Neural progenitor cell (in vitro differentiated cells): ENCODE data around the gene CDC42EP4. TPM values are rescaled to one million over a fixed set of nuclear protein-coding genes. Genes with fewer than 3 reads are reported as not detected.
"Not testable (repeated sequence)": the region's sequence is repeated elsewhere in the genome, so short reads cannot be mapped to it uniquely, and the experiment has no call there.

Experiments
- DNase-seq: peaks from one replicate; pipeline ENCODE4 v3.0.0-alpha.2; 2016; ENCODE audit warnings: low spot score
- H2AFZ ChIP-seq: fragments of 200-600 bp; sonication (generic); replicated peaks from 2 replicates; pipeline ENCODE4 v1.6.1; 2016; ENCODE audit warnings: antibody characterized with exemption
- H3F3A ChIP-seq: fragments of 200-600 bp; sonication (generic); 2 replicates; pipeline ENCODE4 v1.6.1; 2016; ENCODE audit warnings: antibody characterized with exemption, low read depth
- H3K27ac ChIP-seq: fragments of 200-600 bp; sonication (generic); 2 replicates; pipeline ENCODE4 v1.5.1; 2016; ENCODE audit warnings: mild to moderate bottlenecking
- H3K27me3 ChIP-seq: fragments of 200-600 bp; sonication (generic); 2 replicates; pipeline ENCODE4 v1.6.1; 2016; ENCODE audit warnings: mild to moderate bottlenecking, moderate library complexity
- H3K36me3 ChIP-seq: fragments of 200-600 bp; sonication (generic); 2 replicates; pipeline ENCODE4 v1.5.1; 2016
- H3K4me1 ChIP-seq: fragments of 200-600 bp; sonication (generic); 2 replicates; pipeline ENCODE4 v1.6.1; 2016; ENCODE audit warnings: mixed run types
- H3K4me2 ChIP-seq: fragments of 200-600 bp; sonication (generic); 2 replicates; pipeline ENCODE4 v1.6.1; 2016
- H3K4me3 ChIP-seq: fragments of 200-600 bp; sonication (generic); 2 replicates; pipeline ENCODE4 v1.5.1; 2016
- H3K79me2 ChIP-seq: fragments of 200-600 bp; sonication (generic); 2 replicates; pipeline ENCODE4 v1.6.1; 2016; ENCODE audit warnings: low read depth
- H3K9ac ChIP-seq: fragments of 200-600 bp; sonication (generic); 2 replicates; pipeline ENCODE4 v1.6.1; 2016
- H3K9me3 ChIP-seq: fragments of 200-600 bp; sonication (generic); 2 replicates; pipeline ENCODE4 v1.5.1; 2016; ENCODE audit warnings: low read depth
- H4K20me1 ChIP-seq: fragments of 200-600 bp; sonication (generic); 2 replicates; pipeline ENCODE4 v1.6.1; 2016; ENCODE audit warnings: low read depth
- H3K27ac Mint-ChIP-seq: 3 replicates; pipeline ENCODE4 v1.8.0; 2021; ENCODE audit warnings: mixed read lengths
- H3K27me3 Mint-ChIP-seq: 2 replicates; pipeline ENCODE4 v1.8.0; 2022; ENCODE audit warnings: low read depth, mild to moderate bottlenecking, inconsistent platforms, moderate library complexity, mixed read lengths; ENCODE audit not compliant: insufficient read depth
- H3K36me3 Mint-ChIP-seq: 3 replicates; pipeline ENCODE4 v1.8.0; 2021; ENCODE audit warnings: mixed read lengths
- H3K4me1 Mint-ChIP-seq: 3 replicates; pipeline ENCODE4 v1.8.0; 2021; ENCODE audit warnings: mixed read lengths
- H3K4me3 Mint-ChIP-seq: 3 replicates; pipeline ENCODE4 v1.8.0; 2021; ENCODE audit warnings: mild to moderate bottlenecking, moderate library complexity, mixed read lengths
- H3K9me3 Mint-ChIP-seq: 3 replicates; pipeline ENCODE4 v1.8.0; 2020; ENCODE audit warnings: mixed read lengths
- CTCF ChIP-seq: fragments of 200-600 bp; sonication (generic); IDR thresholded peaks from 2 replicates; pipeline ENCODE4 v1.5.1; 2017; ENCODE audit warnings: antibody characterized with exemption, mild to moderate bottlenecking
- EZH2 ChIP-seq: fragments of 200-600 bp; sonication (generic); IDR thresholded peaks from 2 replicates; pipeline ENCODE4 v1.6.1; 2017; ENCODE audit warnings: antibody characterized with exemption, mild to moderate bottlenecking, moderate library complexity
- EZH2phosphoT487 ChIP-seq: fragments of 200-600 bp; sonication (generic); IDR thresholded peaks from 2 replicates; pipeline ENCODE4 v1.6.1; 2017; ENCODE audit warnings: antibody characterized with exemption
- total RNA-seq: library from RNA; depleted of rRNA; stranded (reverse); fragments of >200 nt; gene quantifications from 2 replicates; pipeline ENCODE4 v1.2.3, GENCODE V29; 2015; ENCODE audit warnings: low replicate concordance

The CDC42EP4 gene
- total RNA-seq, 1 donor from 2014 or later = 10.8 TPM

- peaks cover 49% of the 10 kb centered on the region for H3K79me2 ChIP-seq
- no peaks in the 10 kb centered on the region for H3K9me3 Mint-ChIP-seq
- H3K9ac ChIP-seq = peak overlapping the region; percentile 68
- peaks cover 14% of the 10 kb centered on the region for H3K27me3 ChIP-seq
- H3K36me3 ChIP-seq = no peaks in the 10 kb centered on the region
- H3K4me1 Mint-ChIP-seq = peaks cover 36% of the 10 kb centered on the region
- H3K4me3 Mint-ChIP-seq = peak overlapping the region; percentile 98
- DNase-seq = peak; percentile 84
- H3K9me3 ChIP-seq = no peaks in the 10 kb centered on the region
- H3K4me3 ChIP-seq = peak overlapping the region; percentile 77
- peak overlapping the region; percentile 97 for H3K27ac Mint-ChIP-seq
- peaks cover 45% of the 10 kb centered on the region for H4K20me1 ChIP-seq
- H3K27ac ChIP-seq = peak overlapping the region; percentile 95
- TF ChIP-seq EZH2 = no peak
- no peak for TF ChIP-seq EZH2phosphoT487
- no peak for TF ChIP-seq CTCF
- H3F3A ChIP-seq = peaks cover 34% of the 10 kb centered on the region
- peak overlapping the region; percentile 4 for H2AFZ ChIP-seq
- peaks cover 5% of the 10 kb centered on the region for H3K27me3 Mint-ChIP-seq
- H3K4me2 ChIP-seq = peak overlapping the region; percentile 100
- H3K4me1 ChIP-seq = peaks cover 41% of the 10 kb centered on the region
- H3K36me3 Mint-ChIP-seq = peaks cover 2% of the 10 kb centered on the region
These were observed 1.8 kb downstream of the CDC42EP4 start for GRCh38 chr17:73309727-73310596.

- peaks cover 42% of the 10 kb centered on the region for H3K4me1 Mint-ChIP-seq
- not testable (repeated sequence) for H3K4me3 Mint-ChIP-seq, H3K27me3 Mint-ChIP-seq, H3K9me3 ChIP-seq, H3K27ac ChIP-seq, H3K4me3 ChIP-seq, H3K27ac Mint-ChIP-seq, H3K36me3 Mint-ChIP-seq, H3K9me3 Mint-ChIP-seq, H3K36me3 ChIP-seq, H3K9ac ChIP-seq, DNase-seq, H2AFZ ChIP-seq
- H3K79me2 ChIP-seq = peaks cover 59% of the 10 kb centered on the region
- H4K20me1 ChIP-seq = peaks cover 48% of the 10 kb centered on the region
- H3F3A ChIP-seq = peaks cover 33% of the 10 kb centered on the region
- peaks cover 14% of the 10 kb centered on the region for H3K27me3 ChIP-seq
- peaks cover 45% of the 10 kb centered on the region for H3K4me1 ChIP-seq
- peak overlapping the region; percentile 100 for H3K4me2 ChIP-seq
These were observed 2.8 kb downstream of the CDC42EP4 start for GRCh38 chr17:73308959-73309358.

GRCh38 chr17:73308017-73308823 lies 3.6 kb downstream of the CDC42EP4 start:
- no peaks in the 10 kb centered on the region for H3K9me3 ChIP-seq
- H3K27me3 ChIP-seq = peaks cover 10% of the 10 kb centered on the region
- H3K4me1 ChIP-seq = peaks cover 42% of the 10 kb centered on the region
- no peak overlapping the region for H3K4me3 ChIP-seq
- Mint-ChIP-seq H3K4me3 (peak overlapping the region; percentile 48), H3K27me3 (peaks cover 3% of the 10 kb centered on the region), H3K36me3 (peaks cover 10% of the 10 kb centered on the region), H3K4me1 (peaks cover 38% of the 10 kb centered on the region), H3K27ac (no peak overlapping the region), H3K9me3 (no peaks in the 10 kb centered on the region)
- no peak overlapping the region for H3K9ac ChIP-seq
- H3F3A ChIP-seq = peaks cover 33% of the 10 kb centered on the region
- no peak overlapping the region for H2AFZ ChIP-seq
- H3K27ac ChIP-seq = no peak overlapping the region
- no peak for DNase-seq
- TF ChIP-seq CTCF = no peak
- H4K20me1 ChIP-seq = peaks cover 48% of the 10 kb centered on the region
- no peak overlapping the region for H3K4me2 ChIP-seq
- peaks cover 66% of the 10 kb centered on the region for H3K79me2 ChIP-seq
- no peaks in the 10 kb centered on the region for H3K36me3 ChIP-seq
